H9 (cell line): ENCODE measurements around the gene BIRC7. TPM values are rescaled to one million over a fixed set of nuclear protein-coding genes. Genes with fewer than 3 reads are reported as not detected.

Experiments used
- DNase-seq: peaks from one replicate; pipeline ENCODE4 v3.0.0-alpha.2; 2017
- H2AFZ ChIP-seq: one replicate; pipeline ENCODE4 v1.6.1; 2013; ENCODE audit warnings: mild to moderate bottlenecking, low read length, control low read depth, moderate library complexity
- H2AK5ac ChIP-seq: 2 replicates; pipeline ENCODE4 v1.6.1; 2013; ENCODE audit warnings: low read length, control low read depth, mixed read lengths; ENCODE audit not compliant: insufficient read length
- H2BK120ac ChIP-seq: one replicate; pipeline ENCODE4 v1.6.1; 2013; ENCODE audit warnings: low read depth, mild to moderate bottlenecking, low read length, control low read depth, inconsistent platforms; ENCODE audit not compliant: poor library complexity, severe bottlenecking
- H2BK12ac ChIP-seq: 2 replicates; pipeline ENCODE4 v1.6.1; 2013; ENCODE audit warnings: low read length, control low read depth, mixed read lengths, low read depth; ENCODE audit not compliant: insufficient read length
- H2BK15ac ChIP-seq: 2 replicates; pipeline ENCODE4 v1.6.1; 2013; ENCODE audit warnings: low read depth, low read length, control low read depth
- H2BK20ac ChIP-seq: one replicate; pipeline ENCODE4 v1.6.1; 2013; ENCODE audit warnings: low read depth, mild to moderate bottlenecking, low read length, control low read depth, inconsistent platforms; ENCODE audit not compliant: poor library complexity, severe bottlenecking
- H2BK5ac ChIP-seq: 2 replicates; pipeline ENCODE4 v1.6.1; 2013; ENCODE audit warnings: low read length, control low read depth, mixed read lengths; ENCODE audit not compliant: insufficient read length
- H3K14ac ChIP-seq: 2 replicates; pipeline ENCODE4 v1.6.1; 2013; ENCODE audit warnings: low read length, control low read depth; ENCODE audit not compliant: insufficient read depth
- H3K18ac ChIP-seq: 2 replicates; pipeline ENCODE4 v1.6.1; 2013; ENCODE audit warnings: low read depth, mild to moderate bottlenecking, mixed read lengths, low read length, control low read depth; ENCODE audit not compliant: insufficient read length
- H3K23ac ChIP-seq: 2 replicates; pipeline ENCODE4 v1.6.1; 2013; ENCODE audit warnings: low read length, control low read depth, mixed read lengths, low read depth; ENCODE audit not compliant: insufficient read length
- H3K23me2 ChIP-seq: 2 replicates; pipeline ENCODE4 v1.6.1; 2013; ENCODE audit warnings: low read depth, mild to moderate bottlenecking, mixed read lengths, low read length, control low read depth; ENCODE audit not compliant: insufficient read length, poor library complexity, severe bottlenecking
- H3K27ac ChIP-seq: 2 replicates; pipeline ENCODE4 v1.5.1; 2013; ENCODE audit warnings: low read length, control low read depth, mixed read lengths, low read depth; ENCODE audit not compliant: insufficient read length
- H3K27me3 ChIP-seq: 2 replicates; pipeline ENCODE4 v1.6.1; 2013; ENCODE audit warnings: low read length, control low read depth, inconsistent platforms; ENCODE audit not compliant: insufficient read depth
- H3K4ac ChIP-seq: 2 replicates; pipeline ENCODE4 v1.6.1; 2013; ENCODE audit warnings: low read depth, mild to moderate bottlenecking, control low read depth, inconsistent platforms, low read length, moderate library complexity
- H3K4me1 ChIP-seq: 2 replicates; pipeline ENCODE4 v1.6.1; 2013; ENCODE audit warnings: low read length, control low read depth, inconsistent platforms; ENCODE audit not compliant: insufficient read depth
- H3K4me2 ChIP-seq: 2 replicates; pipeline ENCODE4 v1.6.1; 2013; ENCODE audit warnings: low read length, control low read depth, mixed read lengths; ENCODE audit not compliant: insufficient read length, insufficient read depth
- H3K56ac ChIP-seq: 2 replicates; pipeline ENCODE4 v1.6.1; 2013; ENCODE audit warnings: low read depth, mild to moderate bottlenecking, mixed read lengths, low read length, control low read depth; ENCODE audit not compliant: insufficient read length
- H3K79me1 ChIP-seq: 2 replicates; pipeline ENCODE4 v1.6.1; 2013; ENCODE audit warnings: low read depth, mild to moderate bottlenecking, moderate library complexity, low read length, control low read depth, inconsistent platforms; ENCODE audit not compliant: insufficient read depth, poor library complexity, severe bottlenecking
- H3K79me2 ChIP-seq: 2 replicates; pipeline ENCODE4 v1.6.1; 2013; ENCODE audit warnings: low read length, control low read depth, inconsistent platforms; ENCODE audit not compliant: insufficient read depth
- H3K9ac ChIP-seq: 2 replicates; pipeline ENCODE4 v1.6.1; 2013; ENCODE audit warnings: low read length, control low read depth, mixed read lengths; ENCODE audit not compliant: insufficient read length; ENCODE audit errors: extremely low read depth
- H3K9me3 ChIP-seq: one replicate; pipeline ENCODE4 v1.6.1; 2013; ENCODE audit warnings: low read depth, low read length, inconsistent platforms; ENCODE audit not compliant: control insufficient read depth
- H3T11ph ChIP-seq: one replicate; pipeline ENCODE4 v1.6.1; 2013; ENCODE audit warnings: mild to moderate bottlenecking, low read length, control low read depth, inconsistent platforms
- H4K20me1 ChIP-seq: one replicate; pipeline ENCODE4 v1.6.1; 2013; ENCODE audit not compliant: control insufficient read depth, insufficient read length, insufficient read depth
- H4K5ac ChIP-seq: 2 replicates; pipeline ENCODE4 v1.6.1; 2013; ENCODE audit warnings: low read depth, mild to moderate bottlenecking, mixed read lengths, low read length, control low read depth; ENCODE audit not compliant: insufficient read length
- H4K8ac ChIP-seq: replicated peaks from 2 replicates; pipeline ENCODE4 v1.6.1; 2013; ENCODE audit warnings: low read length, control low read depth, mixed read lengths, low read depth; ENCODE audit not compliant: insufficient read length
- H4K91ac ChIP-seq: 2 replicates; pipeline ENCODE4 v1.6.1; 2013; ENCODE audit warnings: low read depth, mild to moderate bottlenecking, moderate library complexity, mixed read lengths, low read length, control low read depth; ENCODE audit not compliant: insufficient read length
- H3K27ac Mint-ChIP-seq, 3 experiments: 2 replicates in 2 of 3; 3 replicates in 1 of 3; pipeline ENCODE4 v1.8.0; 2020 to 2021; ENCODE audit warnings: mixed read lengths in 3 of 3, mild to moderate bottlenecking in 1 of 3, moderate library complexity in 1 of 3
- H3K27me3 Mint-ChIP-seq: 2 replicates; pipeline ENCODE4 v1.8.0; 2021; ENCODE audit warnings: low read depth, mild to moderate bottlenecking, moderate library complexity, mixed read lengths
- H3K36me3 Mint-ChIP-seq, 3 experiments: 2 replicates in 2 of 3; 3 replicates in 1 of 3; pipeline ENCODE4 v1.8.0; 2020 to 2021; ENCODE audit warnings: low read depth in 3 of 3, mixed read lengths in 3 of 3; ENCODE audit not compliant: insufficient read depth in 1 of 3
- H3K4me1 Mint-ChIP-seq, 2 experiments: 2 replicates each; pipeline ENCODE4 v1.8.0; 2020; ENCODE audit warnings: mixed read lengths in 2 of 2
- H3K4me3 Mint-ChIP-seq, 2 experiments: 2 replicates in 1 of 2; 3 replicates in 1 of 2; pipeline ENCODE4 v1.8.0; 2020 to 2021; ENCODE audit warnings: mild to moderate bottlenecking in 2 of 2, mixed read lengths in 2 of 2, moderate library complexity in 1 of 2
- H3K9me3 Mint-ChIP-seq, 2 experiments: 2 replicates in 1 of 2; 3 replicates in 1 of 2; pipeline ENCODE4 v1.8.0; 2020; ENCODE audit warnings: mild to moderate bottlenecking in 2 of 2, mixed read lengths in 2 of 2, moderate library complexity in 1 of 2
- CTCF ChIP-seq: fragments of 200-600 bp; sonication (generic); conservative IDR thresholded peaks from 3 replicates; pipeline ENCODE4 v1.8.0; 2021; ENCODE audit warnings: antibody characterized with exemption, mild to moderate bottlenecking
- WGBS: extraction: QIAGEN DNeasy Blood & Tissue Kit; methylation state at CpG from one replicate; pipeline ENCODE4 v1.1.7; 2013; ENCODE audit warnings: missing lambda C conversion rate, low lambda C conversion rate, mixed read lengths; ENCODE audit not compliant: insufficient read length; ENCODE audit errors: extremely low coverage; 5-methylcytosine and 5-hydroxymethylcytosine counted together
- total RNA-seq: library from RNA; stranded (reverse); gene quantifications from 2 replicates; pipeline ENCODE4 v1.2.1, GENCODE V29; 2021

BIRC7 gene
- total RNA-seq, 1 experiment from 2014 or later, result not detected

GRCh38 chr20:63239431-63239830, 3.7 kb downstream of the BIRC7 start:
- WGBS, result no CpG with 5 or more reads among the region's 30 CpGs
- Mint-ChIP-seq H3K9me3 (no peaks in the 10 kb centered on the region), H3K4me1 (peaks cover 3 to 12% of the 10 kb centered on the region in 2 experiments), H3K4me3 (no peak overlapping the region), H3K36me3 (no peaks in the 10 kb centered on the region), H3K27me3 (peaks cover 2% of the 10 kb centered on the region; the same call in 1 of the 2 replicates), H3K27ac (no peak overlapping the region)
- Histone ChIP-seq H2BK120ac (no peak overlapping the region), H3K14ac (no peak overlapping the region; the same call in 1 of the 2 replicates), H4K8ac (no peak overlapping the region), H3T11ph (no peak overlapping the region), H3K4me1 (peaks cover 2% of the 10 kb centered on the region; the same call in 1 of the 2 replicates), H3K18ac (no peak overlapping the region), H4K5ac (no peak overlapping the region), H2BK5ac (no peak overlapping the region), H3K9me3 (no peaks in the 10 kb centered on the region), H2BK15ac (no peak overlapping the region; the same call in 1 of the 2 replicates), H2AFZ (no peak overlapping the region), H4K20me1 (no peaks in the 10 kb centered on the region), H3K56ac (no peak overlapping the region), H3K4ac (no peak overlapping the region), H3K4me2 (no peak overlapping the region), H2BK12ac (no peak overlapping the region), H2AK5ac (no peak overlapping the region), H3K27ac (no peak overlapping the region), H3K23me2 (no peaks in the 10 kb centered on the region), H3K23ac (no peak overlapping the region), H3K79me2 (no peaks in the 10 kb centered on the region), H2BK20ac (no peak overlapping the region), H3K79me1 (no peaks in the 10 kb centered on the region), H4K91ac (no peak overlapping the region), H3K27me3 (no peaks in the 10 kb centered on the region), H3K9ac (no peak overlapping the region)
- DNase-seq, result no peak
- no peak for TF ChIP-seq CTCF
